ENCODE results near the gene EXD3. TPM values are rescaled to one million over a fixed set of nuclear protein-coding genes. Genes with fewer than 3 reads are reported as not detected.
A peak's percentile ranks its signal among the peaks of the same experiment; 100 is the strongest.

Gene EXD3
- total and polyA plus RNA-seq, 9 of the 15 experiments (the other 6 are each of a cell fraction or from before 2014, with no cell fraction given), result 0.29 to 12.5 (median 3.9) TPM

GRCh38 chr9:137435980-137436760, 13.2 kb upstream of the EXD3 start (continued):
- TF ChIP-seq MLLT1 (IDR thresholded peaks at IDR 0.05) (no peak), ZNF444 (CRISPR knock-in tag; IDR thresholded peaks at IDR 0.05) (no peak), ELF1 (tag; IDR thresholded peaks at IDR 0.05) (no peak), FOXP4 (CRISPR knock-in tag; IDR thresholded peaks at IDR 0.05; ENCODE audit: borderline replicate concordance) (no peak), LARP7 (IDR thresholded peaks at IDR 0.05) (no peak), U2AF1 (optimal IDR thresholded peaks at IDR 0.05; ENCODE audit: low read depth, low read length) (no peak), ZNF124 (CRISPR knock-in tag; IDR thresholded peaks at IDR 0.05) (no peak), TAF7 (tag; IDR thresholded peaks at IDR 0.05) (no peak), PTRF (tag; IDR thresholded peaks at IDR 0.05) (no peak), ZNF766 (CRISPR knock-in tag; conservative IDR thresholded peaks at IDR 0.05) (no peak), CBFA2T2 (conservative IDR thresholded peaks at IDR 0.05) (no peak), ELK1 (CRISPR knock-in tag; IDR thresholded peaks at IDR 0.05) (no peak), FOXK2 (conservative IDR thresholded peaks at IDR 0.05 in 1 of 2, IDR thresholded peaks at IDR 0.05 in 1 of 2; ENCODE audit: low read depth in 2 of 2) (0 out of 4 replicates have a peak, but pooled peaks of 1 of the 2 experiments have one; percentile 41), ZNF12 (CRISPR knock-in tag; IDR thresholded peaks at IDR 0.05) (no peak), ZNF239 (CRISPR knock-in tag; IDR thresholded peaks at IDR 0.05) (no peak), ZNF134 (CRISPR knock-in tag; conservative IDR thresholded peaks at IDR 0.05) (no peak), SREBF2 (CRISPR knock-in tag; IDR thresholded peaks at IDR 0.05) (no peak), USF2 (CRISPR knock-in tag; IDR thresholded peaks at IDR 0.05) (no peak), MECOM (CRISPR knock-in tag; IDR thresholded peaks at IDR 0.05) (no peak), SREBF1 (IDR thresholded peaks at IDR 0.05; ENCODE audit: borderline replicate concordance, low read depth, low read length) (no peak), XRCC5 (IDR thresholded peaks at IDR 0.05; ENCODE audit: low read depth, low read length) (no peak), NFYB (IDR thresholded peaks at IDR 0.05; ENCODE audit: extremely low read depth, insufficient read length) (no peak), ZBTB9 (CRISPR knock-in tag; IDR thresholded peaks at IDR 0.05) (no peak)
